ENCODE results near the gene TEAD1. TPM values are rescaled to one million over a fixed set of nuclear protein-coding genes. Genes with fewer than 3 reads are reported as not detected.

Gene TEAD1
- total RNA-seq, 6 donors from 2014 or later = 53.5 to 141 (median 80.2) TPM

- Histone ChIP-seq H3K4me1 (peaks cover 0 to 10% (median 6%) of the 10 kb centered on the region in 4 donors), H3K27me3 (no peaks in the 10 kb centered on the region), H3K27ac (no peak overlapping the region), H3K9me3 (no peaks in the 10 kb centered on the region), H3K36me3 (no peaks in the 10 kb centered on the region), H3K4me3 (no peak overlapping the region)
- no peak for ATAC-seq (ENCODE audit: low FRiP score in 2 of 2)
- no peak for DNase-seq
- 80 to 90% methylated on average over 3 of the region's 3 CpGs for WGBS, 2 donors
- TF ChIP-seq POLR2AphosphoS5 (IDR thresholded peaks at IDR 0.05) (no peak), POLR2A (IDR thresholded peaks at IDR 0.05) (no peak), EP300 (IDR thresholded peaks at IDR 0.05) (no peak)
- TF ChIP-seq, protein P1, sequence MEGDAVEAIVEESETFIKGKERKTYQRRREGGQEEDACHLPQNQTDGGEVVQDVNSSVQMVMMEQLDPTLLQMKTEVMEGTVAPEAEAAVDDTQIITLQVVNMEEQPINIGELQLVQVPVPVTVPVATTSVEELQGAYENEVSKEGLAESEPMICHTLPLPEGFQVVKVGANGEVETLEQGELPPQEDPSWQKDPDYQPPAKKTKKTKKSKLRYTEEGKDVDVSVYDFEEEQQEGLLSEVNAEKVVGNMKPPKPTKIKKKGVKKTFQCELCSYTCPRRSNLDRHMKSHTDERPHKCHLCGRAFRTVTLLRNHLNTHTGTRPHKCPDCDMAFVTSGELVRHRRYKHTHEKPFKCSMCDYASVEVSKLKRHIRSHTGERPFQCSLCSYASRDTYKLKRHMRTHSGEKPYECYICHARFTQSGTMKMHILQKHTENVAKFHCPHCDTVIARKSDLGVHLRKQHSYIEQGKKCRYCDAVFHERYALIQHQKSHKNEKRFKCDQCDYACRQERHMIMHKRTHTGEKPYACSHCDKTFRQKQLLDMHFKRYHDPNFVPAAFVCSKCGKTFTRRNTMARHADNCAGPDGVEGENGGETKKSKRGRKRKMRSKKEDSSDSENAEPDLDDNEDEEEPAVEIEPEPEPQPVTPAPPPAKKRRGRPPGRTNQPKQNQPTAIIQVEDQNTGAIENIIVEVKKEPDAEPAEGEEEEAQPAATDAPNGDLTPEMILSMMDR (IDR thresholded peaks at IDR 0.05) = no peak
These were observed 57.7 kb downstream of the TEAD1 start for GRCh38 chr11:12731841-12732336.

- TF ChIP-seq POLR2A (IDR thresholded peaks at IDR 0.05) (no peak), POLR2AphosphoS5 (IDR thresholded peaks at IDR 0.05) (no peak), EP300 (IDR thresholded peaks at IDR 0.05) (no peak)
- TF ChIP-seq, protein P1 (IDR thresholded peaks at IDR 0.05) = no peak
- Histone ChIP-seq H3K4me1 (peaks cover 0 to 4% (median 1%) of the 10 kb centered on the region in 4 donors), H3K36me3 (no peaks in the 10 kb centered on the region), H3K27ac (no peak overlapping the region), H3K4me3 (no peak overlapping the region), H3K27me3 (no peaks in the 10 kb centered on the region), H3K9me3 (no peaks in the 10 kb centered on the region)
- DNase-seq (no peak), ATAC-seq (ENCODE audit: low FRiP score in 2 of 2) (no peak)
- WGBS, 2 donors = 96 to 100% methylated on average over 1 to 2 of the region's 2 CpGs
These were observed 58.9 kb downstream of the TEAD1 start for GRCh38 chr11:12733091-12733490.

DNA sequence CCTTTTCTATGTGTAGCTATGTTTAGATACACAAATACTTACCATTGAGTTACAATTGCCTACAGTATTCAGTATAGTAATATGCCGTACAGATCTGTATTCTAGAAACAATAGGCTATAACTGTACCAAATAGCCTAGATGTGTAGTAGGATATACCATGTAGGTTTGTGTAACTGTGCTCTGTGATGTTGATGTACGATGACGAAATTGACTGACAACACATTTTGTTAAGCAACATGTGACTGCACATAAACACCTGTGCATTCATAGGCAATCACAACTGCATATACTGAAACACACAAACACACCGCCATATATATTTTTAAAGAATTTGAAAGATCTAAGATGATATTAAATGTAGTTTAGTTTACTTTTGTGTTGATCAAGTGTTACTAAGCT, 60.4 kb downstream of the TEAD1 start:
- DNase-seq = no peak
- Histone ChIP-seq H3K27ac (no peak overlapping the region), H3K9me3 (no peaks in the 10 kb centered on the region), H3K4me1 (no peaks in the 10 kb centered on the region), H3K36me3 (no peaks in the 10 kb centered on the region), H3K4me3 (no peak overlapping the region), H3K27me3 (no peaks in the 10 kb centered on the region)
- ATAC-seq (ENCODE audit: low FRiP score in 2 of 2) = no peak
- no peak for TF ChIP-seq POLR2A (IDR thresholded peaks at IDR 0.05)
- TF ChIP-seq, protein P1 (IDR thresholded peaks at IDR 0.05) = no peak
- TF ChIP-seq POLR2AphosphoS5 (IDR thresholded peaks at IDR 0.05) = no peak
- TF ChIP-seq EP300 (IDR thresholded peaks at IDR 0.05) = no peak
- 94 to 96% methylated on average over 4 of the region's 4 CpGs for WGBS, 2 donors

DNA sequence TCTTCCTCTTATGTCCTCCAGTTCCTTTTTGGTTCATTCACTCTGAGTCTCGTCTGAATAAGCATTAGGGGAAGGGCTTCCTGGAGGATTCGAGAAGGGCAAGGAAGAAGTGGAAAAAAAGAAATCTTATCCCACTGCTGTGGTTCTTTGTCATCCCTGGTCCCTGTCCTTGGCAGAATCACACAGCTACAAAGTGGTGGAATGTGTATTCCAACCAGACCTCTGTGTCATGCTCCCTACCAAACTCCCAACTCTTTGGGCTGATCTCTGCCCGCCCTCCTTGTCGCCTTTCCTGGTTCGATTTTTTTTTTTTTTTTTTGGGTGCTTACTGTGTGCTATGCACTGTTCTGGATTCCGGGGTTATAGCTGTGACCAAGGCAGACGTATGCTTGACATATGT, 61.0 kb downstream of the TEAD1 start:
- H3K4me3 ChIP-seq = no peak overlapping the region
- no peaks in the 10 kb centered on the region for H3K4me1 ChIP-seq
- DNase-seq = no peak
- 89 to 93% methylated on average over 7 of the region's 7 CpGs for WGBS, 2 donors
- ATAC-seq (ENCODE audit: low FRiP score in 2 of 2) = no peak
- H3K27me3 ChIP-seq = no peaks in the 10 kb centered on the region
- no peak overlapping the region for H3K27ac ChIP-seq
- no peaks in the 10 kb centered on the region for H3K36me3 ChIP-seq
- no peaks in the 10 kb centered on the region for H3K9me3 ChIP-seq
- TF ChIP-seq POLR2A (IDR thresholded peaks at IDR 0.05) (no peak), POLR2AphosphoS5 (IDR thresholded peaks at IDR 0.05) (no peak), EP300 (IDR thresholded peaks at IDR 0.05) (no peak)
- TF ChIP-seq, protein P1 (IDR thresholded peaks at IDR 0.05) = no peak

- ATAC-seq (ENCODE audit: low FRiP score in 2 of 2) (no peak), DNase-seq (no peak)
- WGBS, 2 donors = 63 to 84% methylated on average over 2 of the region's 2 CpGs
- TF ChIP-seq, protein P1 (IDR thresholded peaks at IDR 0.05) = no peak
- TF ChIP-seq EP300 (IDR thresholded peaks at IDR 0.05) (no peak), POLR2A (IDR thresholded peaks at IDR 0.05) (no peak), POLR2AphosphoS5 (IDR thresholded peaks at IDR 0.05) (no peak)
- no peak overlapping the region for H3K4me3 ChIP-seq
- no peaks in the 10 kb centered on the region for H3K9me3 ChIP-seq
- H3K27ac ChIP-seq = no peak overlapping the region
- no peaks in the 10 kb centered on the region for H3K27me3 ChIP-seq
- H3K4me1 ChIP-seq = no peaks in the 10 kb centered on the region
- H3K36me3 ChIP-seq = no peaks in the 10 kb centered on the region
These were observed 62.8 kb downstream of the TEAD1 start for GRCh38 chr11:12737024-12737423.
